Right atrium auricular region (tissue), 2 donors: ENCODE measurements around the gene NMNAT3. TPM values are rescaled to one million over a fixed set of nuclear protein-coding genes. Genes with fewer than 3 reads are reported as not detected.
A peak's percentile ranks its signal among the peaks of the same experiment; 100 is the strongest.

Source experiments
- DNase-seq: peaks from one replicate; pipeline ENCODE4 v3.0.0-alpha.2; 2019; ENCODE audit warnings: low spot score
- H3K27ac ChIP-seq, 2 donors: fragments of 200-600 bp; sonication (generic); 1 replicate in 1 of 2; 2 replicates in 1 of 2; pipeline ENCODE4 v1.5.1; 2016 to 2019
- H3K27me3 ChIP-seq, 2 donors: fragments of 200-600 bp; sonication (generic); one replicate each; pipeline versions ENCODE4 v1.5.1 to v1.6.0; 2017 to 2019
- H3K36me3 ChIP-seq: fragments of 200-600 bp; sonication (generic); one replicate; pipeline ENCODE4 v1.5.1; 2016
- H3K4me1 ChIP-seq, 2 donors: fragments of 200-600 bp; sonication (generic); one replicate each; pipeline versions ENCODE4 v1.5.1 to v1.6.0; 2017 to 2019
- H3K4me3 ChIP-seq, 2 donors: fragments of 200-600 bp; sonication (generic); 1 replicate in 1 of 2; 2 replicates in 1 of 2; pipeline ENCODE4 v1.5.1; 2017 to 2019; ENCODE audit warnings: mild to moderate bottlenecking in 1 of 2, moderate library complexity in 1 of 2
- H3K9me3 ChIP-seq, 2 donors: fragments of 200-600 bp; sonication (generic); one replicate each; pipeline ENCODE4 v1.5.1; 2019
- total RNA-seq, 2 donors: library from RNA; depleted of rRNA; stranded (reverse); fragments of >200 nt; gene quantifications; one replicate each; pipeline ENCODE4 v1.1.0, GENCODE V29; 2016
- TF ChIP-seq, protein P1 (sequence below), 2 donors: fragments of 200-600 bp; sonication (generic); IDR thresholded peaks; one replicate each; pipeline ENCODE4 v1.5.1; 2019; ENCODE audit warnings: antibody characterized with exemption in 2 of 2

The NMNAT3 gene
- total RNA-seq, 2 donors from 2014 or later = 11.0 to 23.4 TPM

DNA sequence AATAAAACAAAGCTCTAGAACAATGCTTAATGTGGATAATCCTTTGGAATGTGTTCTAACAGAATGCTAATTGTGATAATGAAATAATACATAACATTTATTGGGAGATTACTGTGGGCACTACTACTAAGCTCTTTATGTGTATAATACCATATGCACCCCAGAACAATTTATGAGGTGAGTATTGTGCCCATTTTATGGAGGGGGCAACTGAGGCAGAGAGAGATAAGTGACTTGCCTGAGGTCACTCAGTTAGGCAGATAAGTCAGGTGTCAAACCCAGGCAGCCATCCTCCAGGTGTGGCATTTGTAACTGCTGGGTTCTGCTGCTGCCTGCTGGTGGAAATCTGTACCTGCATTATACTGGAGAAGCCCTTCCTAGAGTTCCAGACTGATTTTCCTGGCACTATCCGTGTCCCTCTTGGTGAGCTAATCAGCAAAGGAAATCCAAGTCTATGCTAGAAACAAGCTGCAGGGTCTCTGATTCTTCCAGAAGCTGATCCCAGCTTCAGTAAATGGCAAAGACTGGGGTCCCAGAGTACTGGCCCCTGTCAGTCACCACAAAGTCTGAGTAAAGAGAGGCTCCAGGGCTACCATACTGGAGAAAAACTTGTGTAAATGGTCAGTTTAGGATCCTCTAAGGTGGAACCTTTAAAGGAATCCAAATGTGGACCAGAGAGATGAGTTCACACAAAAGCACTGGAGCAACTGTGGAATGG is 115.7 kb downstream of the NMNAT3 start:
- no peaks in the 10 kb centered on the region for H3K9me3 ChIP-seq
- TF ChIP-seq, protein P1, sequence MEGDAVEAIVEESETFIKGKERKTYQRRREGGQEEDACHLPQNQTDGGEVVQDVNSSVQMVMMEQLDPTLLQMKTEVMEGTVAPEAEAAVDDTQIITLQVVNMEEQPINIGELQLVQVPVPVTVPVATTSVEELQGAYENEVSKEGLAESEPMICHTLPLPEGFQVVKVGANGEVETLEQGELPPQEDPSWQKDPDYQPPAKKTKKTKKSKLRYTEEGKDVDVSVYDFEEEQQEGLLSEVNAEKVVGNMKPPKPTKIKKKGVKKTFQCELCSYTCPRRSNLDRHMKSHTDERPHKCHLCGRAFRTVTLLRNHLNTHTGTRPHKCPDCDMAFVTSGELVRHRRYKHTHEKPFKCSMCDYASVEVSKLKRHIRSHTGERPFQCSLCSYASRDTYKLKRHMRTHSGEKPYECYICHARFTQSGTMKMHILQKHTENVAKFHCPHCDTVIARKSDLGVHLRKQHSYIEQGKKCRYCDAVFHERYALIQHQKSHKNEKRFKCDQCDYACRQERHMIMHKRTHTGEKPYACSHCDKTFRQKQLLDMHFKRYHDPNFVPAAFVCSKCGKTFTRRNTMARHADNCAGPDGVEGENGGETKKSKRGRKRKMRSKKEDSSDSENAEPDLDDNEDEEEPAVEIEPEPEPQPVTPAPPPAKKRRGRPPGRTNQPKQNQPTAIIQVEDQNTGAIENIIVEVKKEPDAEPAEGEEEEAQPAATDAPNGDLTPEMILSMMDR (IDR thresholded peaks at IDR 0.05) = peak; percentile 22 to 77
- no peaks in the 10 kb centered on the region for H3K27me3 ChIP-seq
- no peaks in the 10 kb centered on the region for H3K4me1 ChIP-seq
- no peak for DNase-seq
- no peak overlapping the region for H3K4me3 ChIP-seq
- H3K36me3 ChIP-seq = no peaks in the 10 kb centered on the region
- no peak overlapping the region for H3K27ac ChIP-seq

DNA sequence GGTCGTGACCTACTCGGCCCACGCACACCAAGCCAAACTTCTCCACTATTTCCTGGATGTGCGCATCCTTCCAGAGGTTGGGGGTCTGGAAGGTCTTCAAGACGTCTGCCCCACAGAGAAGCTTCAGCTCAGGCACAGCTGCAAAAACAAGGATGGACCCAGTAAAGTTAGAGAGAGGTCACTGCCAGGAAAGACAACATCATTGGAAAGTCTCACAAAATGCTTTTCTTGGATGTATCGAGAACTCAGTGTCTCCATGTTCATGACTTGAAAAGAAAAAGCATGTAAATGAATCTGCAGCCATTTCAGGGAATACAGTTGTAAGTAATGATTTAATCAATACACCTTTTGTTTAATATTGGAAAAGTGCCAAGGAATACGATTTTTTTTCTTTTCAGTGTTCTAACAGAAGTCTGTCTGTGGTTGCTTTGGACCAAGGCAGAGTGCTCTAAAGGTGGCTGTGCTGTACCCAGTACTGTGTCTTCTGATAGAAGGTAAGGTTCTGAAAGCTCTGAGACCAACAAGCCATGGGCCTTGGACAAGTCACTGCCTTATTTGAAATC is 116.4 kb downstream of the NMNAT3 start:
- Histone ChIP-seq H3K27ac (no peak overlapping the region), H3K4me3 (no peak overlapping the region), H3K36me3 (no peaks in the 10 kb centered on the region), H3K27me3 (no peaks in the 10 kb centered on the region), H3K9me3 (no peaks in the 10 kb centered on the region), H3K4me1 (no peaks in the 10 kb centered on the region)
- no peak for DNase-seq
- TF ChIP-seq, protein P1 (IDR thresholded peaks at IDR 0.05) = no peak

DNA sequence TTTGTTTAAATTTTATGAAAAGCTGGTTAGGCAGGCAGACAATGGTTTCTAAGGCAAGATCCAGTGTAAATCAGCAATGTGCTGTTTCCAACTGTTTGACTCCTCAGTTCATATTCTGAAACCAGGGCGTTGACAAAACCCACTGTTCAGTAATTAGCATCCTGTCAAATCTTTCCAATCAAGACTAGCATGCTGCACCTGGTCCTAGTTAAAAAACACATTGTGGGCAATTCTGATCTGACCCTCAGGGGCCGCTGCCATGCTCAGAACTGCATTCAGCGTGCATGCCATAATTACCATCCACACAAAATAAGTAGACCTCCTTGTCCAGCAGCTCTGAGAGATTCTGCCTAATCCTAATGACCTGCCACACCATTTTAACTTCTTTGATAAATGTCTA is 117.4 kb downstream of the NMNAT3 start:
- TF ChIP-seq, protein P1 (IDR thresholded peaks at IDR 0.05) = no peak
- no peak overlapping the region for H3K4me3 ChIP-seq
- DNase-seq = no peak

DNA sequence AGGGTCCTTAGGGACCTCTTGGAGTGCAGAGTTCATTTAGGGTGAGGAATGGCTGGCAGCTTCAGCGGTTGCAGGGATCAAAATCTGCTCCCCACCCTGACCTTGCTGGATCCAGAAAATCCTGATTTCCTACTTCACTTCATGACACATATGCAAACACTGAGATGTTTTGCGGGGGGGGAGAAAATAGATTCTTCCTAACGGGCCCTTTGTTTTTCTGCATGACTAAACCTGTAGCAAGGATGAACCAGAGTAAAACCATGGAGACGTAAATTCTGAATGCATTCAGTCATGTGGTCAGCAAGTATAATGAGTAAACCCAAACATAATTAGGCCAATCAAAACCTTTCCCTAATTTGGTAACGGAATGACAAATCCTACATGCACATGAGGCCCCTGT is 118.2 kb downstream of the NMNAT3 start:
- DNase-seq = no peak
- no peaks in the 10 kb centered on the region for H3K4me1 ChIP-seq
- H3K27ac ChIP-seq = no peak overlapping the region
- H3K27me3 ChIP-seq = no peaks in the 10 kb centered on the region
- TF ChIP-seq, protein P1 (IDR thresholded peaks at IDR 0.05) = no peak
- H3K9me3 ChIP-seq = no peaks in the 10 kb centered on the region
- H3K36me3 ChIP-seq = no peaks in the 10 kb centered on the region
- no peak overlapping the region for H3K4me3 ChIP-seq

More for the DNA sequence above, 117.4 kb downstream of the NMNAT3 start:
- H3K4me1 ChIP-seq = no peaks in the 10 kb centered on the region
- no peaks in the 10 kb centered on the region for H3K27me3 ChIP-seq
- no peak overlapping the region for H3K27ac ChIP-seq
- no peaks in the 10 kb centered on the region for H3K9me3 ChIP-seq
- no peaks in the 10 kb centered on the region for H3K36me3 ChIP-seq

DNA sequence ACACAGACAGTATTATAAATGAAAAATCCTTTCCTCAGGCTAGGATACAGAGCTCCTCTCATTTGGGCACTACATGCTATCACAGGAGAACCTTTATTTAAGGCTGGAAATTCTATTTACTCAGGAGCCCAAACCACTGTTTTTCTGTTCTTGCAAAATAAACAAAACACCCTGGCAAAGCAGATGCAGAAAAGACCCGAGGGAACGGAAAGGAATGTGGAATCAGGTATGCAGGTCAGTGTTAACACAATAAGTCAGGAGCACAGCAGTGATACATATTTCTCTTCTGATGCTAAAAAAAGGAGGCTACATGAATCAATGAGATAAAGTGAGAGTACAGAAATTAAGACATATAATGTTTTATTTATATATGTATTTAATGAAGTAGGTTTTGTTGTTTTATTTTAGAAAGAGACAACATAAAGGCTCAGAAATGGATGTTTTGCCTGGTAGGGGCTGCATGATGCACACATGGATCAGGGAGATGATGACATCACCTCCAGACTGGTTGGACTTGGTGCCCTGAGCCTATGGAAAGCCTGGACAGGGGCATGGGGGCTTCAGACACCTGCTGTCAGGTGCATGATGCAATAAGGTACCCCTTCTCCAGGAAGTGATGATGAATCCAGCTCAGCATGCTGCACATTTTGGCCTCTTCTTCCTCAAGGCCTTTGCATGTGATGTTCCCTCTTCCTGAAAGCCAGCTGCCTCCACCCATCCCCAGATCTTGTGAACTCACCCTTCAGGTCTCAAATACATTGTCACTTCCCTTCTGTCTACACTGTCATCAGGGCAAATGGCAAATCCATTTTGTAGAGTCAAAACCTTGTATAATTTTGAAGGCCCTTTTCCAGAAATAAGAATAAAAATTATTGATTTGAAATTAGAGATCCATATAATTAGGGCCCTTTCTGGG is 119.2 kb downstream of the NMNAT3 start:
- Histone ChIP-seq H3K27me3 (no peaks in the 10 kb centered on the region), H3K4me1 (no peaks in the 10 kb centered on the region), H3K27ac (no peak overlapping the region), H3K36me3 (no peaks in the 10 kb centered on the region), H3K9me3 (no peaks in the 10 kb centered on the region), H3K4me3 (no peak overlapping the region)
- DNase-seq = no peak
- TF ChIP-seq, protein P1 (IDR thresholded peaks at IDR 0.05) = no peak
